GM12878 (cell line): ENCODE data around the gene RERE. TPM values are rescaled to one million over a fixed set of nuclear protein-coding genes. Genes with fewer than 3 reads are reported as not detected.

ENCODE experiments used
- ATAC-seq: fragments of 200-7000 bp; cut with Tn5 transposase; 3 replicates; pipeline ENCODE4 v1.9.1; 2020; ENCODE audit warnings: mild to moderate bottlenecking, moderate library complexity
- BruUV-seq: library from RNA; stranded (reverse); fragments of 400-500 nt; replicated peaks from 2 replicates; lab custom pipeline; 2021; lab: Mats Ljungman, UMichigan
- CTCF ChIA-PET: fragments of 300-600 bp; sonication (Branson Sonifier 250); formaldehyde crosslinking; extraction: SDS; loops from one replicate; lab custom pipeline; 2021; ENCODE audit warnings: inconsistent platforms; lab: Yijun Ruan, JAX
- POLR2A ChIA-PET: fragments of 350-600 bp; formaldehyde crosslinking; extraction: SDS; loops from one replicate; lab custom pipeline; 2021; ENCODE audit warnings: inconsistent platforms; lab: Charles Lee
- RAD21 ChIA-PET: fragments of 300-600 bp; sonication (Branson Sonifier 250); formaldehyde crosslinking; loops from one replicate; lab custom pipeline; 2023; ENCODE audit warnings: antibody characterized with exemption; ENCODE audit not compliant: unreplicated experiment; lab: Charles Lee
- SMC1A ChIA-PET: fragments of 300-600 bp; sonication (Branson Sonifier 250); formaldehyde crosslinking; loops from one replicate; lab custom pipeline; 2023; ENCODE audit not compliant: unreplicated experiment, uncharacterized antibody; lab: Charles Lee
- DNase-seq: peaks from one replicate; pipeline ENCODE4 v3.0.0-alpha.2; 2011; ENCODE audit warnings: low read depth, low spot score
- FAIRE-seq: peaks from 3 replicates; lab custom pipeline; 2011; peaks lifted over from hg19 to GRCh38; lab: Jason Lieb, UNC
- H2AFZ ChIP-seq: 2 replicates; pipeline ENCODE4 v1.6.0; 2011; ENCODE audit warnings: low read depth, low read length, control low read depth; ENCODE audit not compliant: control insufficient read depth
- H3K27ac ChIP-seq: 2 replicates; pipeline ENCODE4 v1.5.1; 2011; ENCODE audit warnings: control low read depth; ENCODE audit not compliant: control insufficient read depth, insufficient read depth
- H3K27me3 ChIP-seq, 2 experiments: replicated peaks in 1 of 2; 2 replicates each; pipeline versions ENCODE4 v1.6.0 to v1.6.1; 2011; ENCODE audit warnings: low read length in 1 of 2; ENCODE audit not compliant: control insufficient read depth in 2 of 2, insufficient read depth in 2 of 2
- H3K36me3 ChIP-seq, 2 experiments: 2 replicates each; pipeline ENCODE4 v1.5.1; 2011; ENCODE audit warnings: low read length in 1 of 2; ENCODE audit not compliant: control insufficient read depth in 2 of 2, insufficient read depth in 2 of 2
- H3K4me1 ChIP-seq: 2 replicates; pipeline ENCODE4 v1.6.1; 2011; ENCODE audit warnings: mild to moderate bottlenecking, low read length, moderate library complexity, mixed read lengths; ENCODE audit not compliant: control insufficient read depth, insufficient read depth
- H3K4me2 ChIP-seq: 2 replicates; pipeline ENCODE4 v1.6.0; 2011; ENCODE audit warnings: control low read depth; ENCODE audit not compliant: control insufficient read depth, insufficient read depth
- H3K4me3 ChIP-seq: fragments of 200-600 bp; sonication (generic); 2 replicates; pipeline ENCODE4 v1.5.1; 2016
- H3K79me2 ChIP-seq: 2 replicates; pipeline ENCODE4 v1.6.0; 2011; ENCODE audit warnings: low read length; ENCODE audit not compliant: control insufficient read depth, insufficient read depth
- H3K9ac ChIP-seq: 2 replicates; pipeline ENCODE4 v1.8.0; 2011; ENCODE audit warnings: low read length, control low read depth, mixed read lengths; ENCODE audit not compliant: control insufficient read depth, insufficient read depth
- H3K9me3 ChIP-seq: replicated peaks from 3 replicates; pipeline ENCODE4 v1.5.1; 2011; ENCODE audit warnings: mild to moderate bottlenecking, low read length; ENCODE audit not compliant: control insufficient read depth, insufficient read depth
- H4K20me1 ChIP-seq: 2 replicates; pipeline ENCODE4 v1.6.0; 2011; ENCODE audit not compliant: control insufficient read depth, insufficient read depth
- ATF7 ChIP-seq: fragments of 450-650 bp; IDR thresholded peaks from 2 replicates; pipeline ENCODE4 v1.6.1; 2016; ENCODE audit warnings: low read depth, mild to moderate bottlenecking
- BHLHE40 ChIP-seq, 2 experiments: fragments of 450-650 bp in 1 of 2; IDR thresholded peaks; 2 replicates each; pipeline ENCODE4 v1.6.1; 2011 to 2017; ENCODE audit warnings: low read depth in 2 of 2, borderline replicate concordance in 1 of 2, improper control_type of control experiment in 1 of 2, low read length in 1 of 2, mild to moderate bottlenecking in 1 of 2
- BRCA1 ChIP-seq: IDR thresholded peaks from 2 replicates; pipeline ENCODE4 v1.6.1; 2011; ENCODE audit warnings: low read depth, low read length, improper control_type of control experiment
- HSF1 ChIP-seq: fragments of 150-350 bp; IDR thresholded peaks from 2 replicates; pipeline ENCODE4 v1.6.1; 2014; ENCODE audit warnings: mild to moderate bottlenecking, low read depth, low read length
- IKZF1 ChIP-seq: fragments of 450-650 bp; conservative IDR thresholded peaks from 2 replicates; pipeline ENCODE4 v1.6.1; 2017; ENCODE audit warnings: antibody characterized with exemption, mild to moderate bottlenecking
- JUNB ChIP-seq: IDR thresholded peaks from 2 replicates; pipeline ENCODE4 v1.6.1; 2016; ENCODE audit warnings: antibody characterized with exemption, mild to moderate bottlenecking
- KDM1A ChIP-seq: fragments of 200-600 bp; sonication (generic); IDR thresholded peaks from 2 replicates; pipeline ENCODE4 v1.6.1; 2016; ENCODE audit warnings: borderline replicate concordance
- RELB ChIP-seq: fragments of 450-650 bp; IDR thresholded peaks from 2 replicates; pipeline ENCODE4 v1.6.1; 2017; ENCODE audit warnings: low read depth, mild to moderate bottlenecking, moderate library complexity
- WGBS: methylation state at CpG from one replicate; pipeline ENCODE4 v1.1.6; 2016; ENCODE audit warnings: low lambda C conversion rate; ENCODE audit not compliant: insufficient replicate concordance, insufficient coverage; ENCODE audit errors: missing lambda C conversion rate; 5-methylcytosine and 5-hydroxymethylcytosine counted together
- in situ Hi-C: fragments of 300-500 bp; cut with MboI; formaldehyde crosslinking; loops from 9 replicates; pipeline ENCODE4 v1.14.3; 2018; ENCODE audit warnings: mixed read lengths
- intact Hi-C: fragments of 100-400 bp; cut with micrococcal nuclease; formaldehyde crosslinking; loops from one replicate; pipeline ENCODE4 v1.14.2; 2022; ENCODE audit not compliant: unreplicated experiment
- polyA plus RNA-seq, 11 experiments: library from polyadenylated mRNA; depleted of rRNA in 4 of 11; unstranded in 6 of 11; stranded (reverse) in 5 of 11; fragments of >200 nt; fragmentation: Nextera tagmentation in 4 of 11; fragmentation: Illumina TruSeq in 1 of 11; extraction: Ambion mirVana in 4 of 11; extraction: Trizol in 1 of 11; gene quantifications; 1 replicate in 1 of 11; 2 replicates in 10 of 11; pipeline versions ENCODE4 v1.2.1 to v1.2.3, GENCODE V29; 2011 to 2016; ENCODE audit warnings: inconsistent platforms in 2 of 11, missing spikeins in 2 of 11, low read depth in 1 of 11
- total RNA-seq, 4 experiments: library from RNA; depleted of rRNA in 3 of 4; stranded (reverse); fragments of >200 nt in 3 of 4; fragmentation: Illumina TruSeq in 1 of 4; extraction: Trizol in 1 of 4; gene quantifications; 2 replicates each; pipeline versions ENCODE4 v1.2.1 to v1.2.3, GENCODE V29; 2013 to 2021
- TF ChIP-seq, protein P1 (sequence below): fragments of 450-650 bp; IDR thresholded peaks from 2 replicates; pipeline ENCODE4 v1.6.1; 2016; ENCODE audit warnings: mild to moderate bottlenecking
- TF ChIP-seq, protein P2 (sequence below): fragments of 450-650 bp; IDR thresholded peaks from 2 replicates; pipeline ENCODE4 v1.6.1; 2017; ENCODE audit warnings: mild to moderate bottlenecking, low read depth, inconsistent platforms; ENCODE audit not compliant: poor library complexity, severe bottlenecking

The RERE gene
- total and polyA plus RNA-seq, 10 of the 15 experiments (the other 5 are each of a cell fraction or from before 2014, with no cell fraction given): 5.2 to 60.5 (median 20.2) TPM

DNA sequence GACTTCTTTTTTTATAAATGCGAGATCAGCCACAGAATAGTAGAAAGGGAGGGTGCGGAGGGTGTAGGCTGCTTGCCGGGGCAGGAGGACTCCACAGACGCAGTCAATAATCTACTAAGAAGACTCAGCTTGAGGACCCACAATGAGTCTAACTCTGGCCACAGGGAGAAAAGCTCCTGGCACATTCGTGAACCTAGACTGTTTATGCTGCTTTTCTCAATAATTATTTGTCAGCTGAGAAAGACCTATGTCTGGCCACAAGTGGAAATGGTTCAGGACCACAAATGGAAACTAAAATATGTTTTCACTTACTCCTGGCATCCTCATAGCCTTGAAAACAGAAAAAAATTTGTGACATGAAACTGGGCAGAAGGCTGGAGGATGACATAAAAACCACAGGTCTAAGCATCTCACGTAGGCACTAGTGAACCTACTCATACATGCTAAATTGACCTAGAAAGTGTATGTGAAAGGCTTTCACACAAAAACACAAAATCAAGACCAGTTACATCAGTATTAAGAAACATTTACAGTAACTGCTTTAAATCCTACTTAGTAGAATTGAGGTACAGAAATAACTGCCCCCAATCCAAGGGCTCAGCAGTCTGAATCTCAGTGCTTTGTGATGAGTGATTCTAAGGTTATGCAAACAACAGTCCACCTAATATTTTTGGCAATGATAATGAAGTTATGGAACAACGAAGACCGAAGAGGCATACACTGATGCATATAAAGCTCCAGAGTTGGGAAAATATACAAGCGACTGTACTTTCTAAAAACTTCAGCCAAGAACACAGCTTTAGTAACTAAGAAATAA is 340.1 kb downstream of the RERE start:
- ATAC-seq (peak; percentile 87), FAIRE-seq (peak; percentile 72), DNase-seq (peak; percentile 93)
- in situ Hi-C loops (no loop called here), intact Hi-C loops (loop anchor here (5.0 kb wide), 1 partner anchor 50 kb away; no protein-coding TSS in a partner anchor)
- H3K9ac ChIP-seq: no peak overlapping the region; the same call in 1 of the 2 replicates
- ChIA-PET RAD21 (interaction anchor here (0.7 to 3.0 kb wide), 7 partner anchors 39 to 192 kb away, joined by 3 to 13 read pairs (median 3); no protein-coding TSS in a partner anchor), POLR2A (interaction anchor here (0.5 to 1.6 kb wide), 7 partner anchors 11 to 251 kb away, joined by 3 to 4 read pairs (median 3); no protein-coding TSS in a partner anchor), CTCF (interaction anchor here (0.8 to 2.3 kb wide), 11 partner anchors 12 to 258 kb away, joined by 3 to 7 read pairs (median 4); no protein-coding TSS in a partner anchor), SMC1A (interaction anchor here (0.8 to 3.8 kb wide), 17 partner anchors 12 to 197 kb away, joined by 3 to 19 read pairs (median 4); no protein-coding TSS in a partner anchor)
- H3K27ac ChIP-seq: peak overlapping the region; percentile 1; the same call in 1 of the 2 replicates
- no TSS peak for BruUV-seq
- peaks cover 53% of the 10 kb centered on the region for H3K4me1 ChIP-seq
- peaks cover 2% of the 10 kb centered on the region; the same call in 1 of the 2 replicates for H3K79me2 ChIP-seq
- H2AFZ ChIP-seq: no peak overlapping the region
- peak overlapping the region; percentile 24 for H3K4me2 ChIP-seq
- H3K27me3 ChIP-seq: no peaks in the 10 kb centered on the region
- no peaks in the 10 kb centered on the region for H4K20me1 ChIP-seq
- H3K9me3 ChIP-seq: no peaks in the 10 kb centered on the region
- no peak overlapping the region for H3K4me3 ChIP-seq
- no peaks in the 10 kb centered on the region for H3K36me3 ChIP-seq
- 30% methylated on average over 9 of the region's 9 CpGs for WGBS
- TF ChIP-seq BRCA1 (no peak), JUNB (peak; percentile 31; the same call in 1 of the 2 replicates), ATF7 (peak; percentile 92), BHLHE40 (IDR thresholded peaks at IDR 0.05; ENCODE audit: borderline replicate concordance in 1 of 2, low read depth in 2 of 2, low read length in 1 of 2) (peak; percentile 63 to 71), HSF1 (no peak), KDM1A (no peak), RELB (peak; percentile 81), IKZF1 (peak; percentile 85)
- TF ChIP-seq, protein P1, sequence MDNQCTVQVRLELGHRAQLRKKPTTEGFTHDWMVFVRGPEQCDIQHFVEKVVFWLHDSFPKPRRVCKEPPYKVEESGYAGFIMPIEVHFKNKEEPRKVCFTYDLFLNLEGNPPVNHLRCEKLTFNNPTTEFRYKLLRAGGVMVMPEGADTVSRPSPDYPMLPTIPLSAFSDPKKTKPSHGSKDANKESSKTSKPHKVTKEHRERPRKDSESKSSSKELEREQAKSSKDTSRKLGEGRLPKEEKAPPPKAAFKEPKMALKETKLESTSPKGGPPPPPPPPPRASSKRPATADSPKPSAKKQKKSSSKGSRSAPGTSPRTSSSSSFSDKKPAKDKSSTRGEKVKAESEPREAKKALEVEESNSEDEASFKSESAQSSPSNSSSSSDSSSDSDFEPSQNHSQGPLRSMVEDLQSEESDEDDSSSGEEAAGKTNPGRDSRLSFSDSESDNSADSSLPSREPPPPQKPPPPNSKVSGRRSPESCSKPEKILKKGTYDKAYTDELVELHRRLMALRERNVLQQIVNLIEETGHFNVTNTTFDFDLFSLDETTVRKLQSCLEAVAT: peak; percentile 68; the same call in 1 of the 2 replicates
- TF ChIP-seq, protein P2, sequence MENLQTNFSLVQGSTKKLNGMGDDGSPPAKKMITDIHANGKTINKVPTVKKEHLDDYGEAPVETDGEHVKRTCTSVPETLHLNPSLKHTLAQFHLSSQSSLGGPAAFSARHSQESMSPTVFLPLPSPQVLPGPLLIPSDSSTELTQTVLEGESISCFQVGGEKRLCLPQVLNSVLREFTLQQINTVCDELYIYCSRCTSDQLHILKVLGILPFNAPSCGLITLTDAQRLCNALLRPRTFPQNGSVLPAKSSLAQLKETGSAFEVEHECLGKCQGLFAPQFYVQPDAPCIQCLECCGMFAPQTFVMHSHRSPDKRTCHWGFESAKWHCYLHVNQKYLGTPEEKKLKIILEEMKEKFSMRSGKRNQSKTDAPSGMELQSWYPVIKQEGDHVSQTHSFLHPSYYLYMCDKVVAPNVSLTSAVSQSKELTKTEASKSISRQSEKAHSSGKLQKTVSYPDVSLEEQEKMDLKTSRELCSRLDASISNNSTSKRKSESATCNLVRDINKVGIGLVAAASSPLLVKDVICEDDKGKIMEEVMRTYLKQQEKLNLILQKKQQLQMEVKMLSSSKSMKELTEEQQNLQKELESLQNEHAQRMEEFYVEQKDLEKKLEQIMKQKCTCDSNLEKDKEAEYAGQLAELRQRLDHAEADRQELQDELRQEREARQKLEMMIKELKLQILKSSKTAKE: peak; percentile 97
